DMS114 treated with DMSO at 0.1 percent for 48 hours (cell line): ENCODE measurements around the gene TTLL11.

Source experiments
- DNase-seq: peaks from one replicate; lab custom pipeline; 2025; ENCODE audit not compliant: unreplicated experiment; lab: John Stamatoyannopoulos, UW

TTLL11 gene

GRCh38 chr9:121818841-121819427, 274.2 kb downstream of the TTLL11 start:
- no peak for DNase-seq

- DNase-seq = no peak
Observed at GRCh38 chr9:121818016-121818661, 275.0 kb downstream of the TTLL11 start.

- DNase-seq = no peak
Observed at GRCh38 chr9:121817476-121817875, 275.6 kb downstream of the TTLL11 start.

GRCh38 chr9:121816845-121817450, 276.2 kb downstream of the TTLL11 start:
- no peak for DNase-seq

GRCh38 chr9:121816449-121816817, 276.7 kb downstream of the TTLL11 start:
- no peak for DNase-seq

GRCh38 chr9:121815546-121816448, 277.3 kb downstream of the TTLL11 start:
- DNase-seq = no peak

GRCh38 chr9:121815084-121815483, 278.0 kb downstream of the TTLL11 start:
- DNase-seq = no peak

- no peak for DNase-seq
Observed at GRCh38 chr9:121814594-121814993, 278.5 kb downstream of the TTLL11 start.

GRCh38 chr9:121813519-121814210, 279.4 kb downstream of the TTLL11 start:
- no peak for DNase-seq

GRCh38 chr9:121812159-121812735, 280.9 kb downstream of the TTLL11 start:
- no peak for DNase-seq

- DNase-seq = no peak
Observed at GRCh38 chr9:121811751-121812150, 281.4 kb downstream of the TTLL11 start.

GRCh38 chr9:121811140-121811539, 282.0 kb downstream of the TTLL11 start:
- DNase-seq = no peak

- DNase-seq = no peak
Observed at GRCh38 chr9:121810489-121810888, 282.6 kb downstream of the TTLL11 start.

- DNase-seq = no peak
Observed at GRCh38 chr9:121809356-121810050, 283.6 kb downstream of the TTLL11 start.

GRCh38 chr9:121808781-121809180, 284.3 kb downstream of the TTLL11 start:
- no peak for DNase-seq

- no peak for DNase-seq
Observed at GRCh38 chr9:121807823-121808278, 285.3 kb downstream of the TTLL11 start.

GRCh38 chr9:121807069-121807822, 285.9 kb downstream of the TTLL11 start:
- no peak for DNase-seq

GRCh38 chr9:121802753-121803152, 290.4 kb downstream of the TTLL11 start:
- no peak for DNase-seq

GRCh38 chr9:121801579-121801978, 291.5 kb downstream of the TTLL11 start:
- no peak for DNase-seq
